GM12873 (cell line): Measurements from ENCODE around the gene JARID2.

ENCODE experiments used
- CTCF ChIP-seq: IDR thresholded peaks from 2 replicates; pipeline ENCODE4 v1.5.1; 2012; ENCODE audit warnings: low read depth, mild to moderate bottlenecking, moderate library complexity, low read length, control low read depth; ENCODE audit not compliant: insufficient read depth; ENCODE audit errors: missing control alignments

The JARID2 gene

GRCh38 chr6:15324427-15324985 lies 78.6 kb downstream of the JARID2 start:
- no peak for TF ChIP-seq CTCF

- no peak for TF ChIP-seq CTCF
These were observed 79.7 kb downstream of the JARID2 start for GRCh38 chr6:15325540-15325955.

- no peak for TF ChIP-seq CTCF
These were observed 80.3 kb downstream of the JARID2 start for GRCh38 chr6:15326067-15326614.

- peak; percentile 53 for TF ChIP-seq CTCF
These were observed 81.4 kb downstream of the JARID2 start for GRCh38 chr6:15327271-15327670.

GRCh38 chr6:15329197-15329671 lies 83.4 kb downstream of the JARID2 start:
- TF ChIP-seq CTCF, result no peak

- no peak for TF ChIP-seq CTCF
These were observed 84.5 kb downstream of the JARID2 start for GRCh38 chr6:15330174-15330944.

GRCh38 chr6:15331143-15331542 lies 85.3 kb downstream of the JARID2 start:
- no peak for TF ChIP-seq CTCF
